GM18499 (cell line): Measurements from ENCODE around the gene PNPLA8.
"Not testable (repeated sequence)": the region's sequence is repeated elsewhere in the genome, so short reads cannot be mapped to it uniquely, and the experiment has no call there.

Source experiments
- ATAC-seq: cut with Tn5 transposase; IDR thresholded peaks from one replicate; pipeline ENCODE4 v1.9.1; 2021; ENCODE audit warnings: moderate number of reproducible peaks; ENCODE audit not compliant: insufficient read depth, unreplicated experiment

The PNPLA8 gene

DNA sequence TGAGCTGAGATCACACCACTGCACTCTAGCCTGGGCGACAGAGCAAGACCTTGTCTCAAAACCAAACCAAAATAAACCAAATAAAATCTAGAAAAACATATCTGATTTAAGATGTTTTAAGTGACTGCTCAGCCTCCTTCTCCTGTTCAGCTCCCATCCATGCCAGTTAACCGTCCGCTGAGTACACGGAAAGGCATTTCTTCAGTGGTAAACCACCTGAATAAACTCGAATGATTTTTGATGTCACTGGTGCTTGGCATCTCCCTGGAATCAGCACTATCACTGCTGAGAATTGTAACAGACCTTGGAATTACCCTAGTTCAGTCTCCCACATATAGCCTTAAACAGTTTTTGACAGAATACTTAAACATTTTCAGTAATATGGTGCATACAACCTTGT, 45.6 kb downstream of the PNPLA8 start:
- ATAC-seq = no peak

DNA sequence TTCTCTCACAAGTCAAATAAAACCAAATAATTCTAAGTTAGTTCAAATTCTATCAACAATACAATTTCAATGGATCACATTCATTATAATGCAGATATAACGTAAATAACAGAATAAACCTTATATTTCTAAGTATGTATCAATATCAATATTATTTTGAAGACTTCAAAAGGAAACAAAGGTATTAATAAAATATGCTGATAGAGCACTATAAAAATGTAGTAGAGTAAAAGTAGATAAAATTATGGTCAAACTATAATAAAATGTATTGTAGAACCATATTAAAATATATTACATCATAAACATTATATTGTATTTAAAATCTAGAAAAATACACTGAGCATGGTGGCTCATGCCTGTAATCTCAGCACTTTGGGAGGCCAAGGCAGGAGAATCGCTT, 46.2 kb downstream of the PNPLA8 start:
- no peak for ATAC-seq

DNA sequence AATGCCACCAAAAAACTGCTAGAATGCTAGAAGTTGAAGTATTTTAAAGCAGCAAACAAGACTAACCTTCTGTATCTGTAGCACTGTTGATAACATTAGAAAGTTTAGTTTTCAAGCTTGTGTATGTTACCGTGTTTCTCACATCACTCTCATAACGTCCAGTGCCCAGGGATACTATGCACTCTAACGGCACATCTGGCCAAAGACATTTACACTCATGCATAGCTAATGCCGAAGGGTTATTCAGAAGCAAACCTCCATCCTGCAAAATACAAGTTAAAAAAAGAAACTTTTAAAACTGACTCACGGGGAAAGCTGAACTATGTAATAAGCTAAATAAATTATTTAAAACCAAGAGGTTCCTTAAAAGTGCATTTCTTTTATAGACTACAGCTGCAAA, 46.8 kb downstream of the PNPLA8 start:
- ATAC-seq = no peak

GRCh38 chr7:108468246-108468645, 57.7 kb downstream of the PNPLA8 start:
- ATAC-seq = no peak

GRCh38 chr7:108467391-108467790, 58.5 kb downstream of the PNPLA8 start:
- no peak for ATAC-seq

DNA sequence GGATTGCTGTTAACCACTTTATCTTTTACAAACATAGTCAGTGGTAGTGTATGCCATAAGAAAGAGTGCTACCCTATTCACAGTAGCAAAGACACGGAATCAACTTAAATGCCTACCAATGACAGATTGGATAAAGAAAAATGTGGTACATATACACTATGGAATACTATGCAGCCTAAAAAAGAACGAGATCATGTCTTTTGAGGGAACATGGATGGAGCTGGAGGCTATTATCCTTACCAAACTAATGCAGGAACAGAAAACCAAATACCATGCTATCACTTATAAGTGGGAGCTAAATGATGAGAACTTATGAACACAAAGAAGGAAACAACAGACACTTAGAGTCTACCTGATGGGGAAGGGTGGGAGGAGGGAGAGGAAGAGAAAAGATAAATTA, 59.6 kb downstream of the PNPLA8 start:
- ATAC-seq = not testable (repeated sequence)

GRCh38 chr7:108464743-108465142, 61.2 kb downstream of the PNPLA8 start:
- ATAC-seq = no peak

DNA sequence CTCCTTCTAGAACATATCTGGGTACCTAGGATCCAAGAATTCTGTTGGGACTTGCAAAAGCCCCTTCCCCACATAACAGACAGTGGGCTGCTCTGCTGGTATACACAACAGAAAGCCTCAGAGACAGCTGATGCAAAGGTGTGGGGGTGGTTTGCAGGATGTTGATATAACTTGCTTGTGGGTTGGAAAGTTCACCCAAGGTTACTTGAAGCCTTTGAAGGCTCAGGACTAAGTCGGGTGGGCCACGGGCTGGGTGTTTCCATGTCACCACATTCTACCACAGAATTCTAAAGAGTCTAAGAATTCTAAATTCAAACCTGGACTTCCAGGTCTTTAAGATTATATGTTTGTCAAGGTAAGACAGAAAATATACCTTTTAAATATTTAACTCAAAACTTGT, 62.3 kb downstream of the PNPLA8 start:
- no peak for ATAC-seq

- ATAC-seq = no peak
These were observed 64.1 kb downstream of the PNPLA8 start for GRCh38 chr7:108461840-108462239.

- ATAC-seq = no peak
These were observed 65.0 kb downstream of the PNPLA8 start for GRCh38 chr7:108460964-108461363.

- no peak for ATAC-seq
These were observed 65.9 kb downstream of the PNPLA8 start for GRCh38 chr7:108459922-108460551.

GRCh38 chr7:108457871-108458270, 68.1 kb downstream of the PNPLA8 start:
- no peak for ATAC-seq

- ATAC-seq = no peak
These were observed 68.9 kb downstream of the PNPLA8 start for GRCh38 chr7:108456845-108457540.

DNA sequence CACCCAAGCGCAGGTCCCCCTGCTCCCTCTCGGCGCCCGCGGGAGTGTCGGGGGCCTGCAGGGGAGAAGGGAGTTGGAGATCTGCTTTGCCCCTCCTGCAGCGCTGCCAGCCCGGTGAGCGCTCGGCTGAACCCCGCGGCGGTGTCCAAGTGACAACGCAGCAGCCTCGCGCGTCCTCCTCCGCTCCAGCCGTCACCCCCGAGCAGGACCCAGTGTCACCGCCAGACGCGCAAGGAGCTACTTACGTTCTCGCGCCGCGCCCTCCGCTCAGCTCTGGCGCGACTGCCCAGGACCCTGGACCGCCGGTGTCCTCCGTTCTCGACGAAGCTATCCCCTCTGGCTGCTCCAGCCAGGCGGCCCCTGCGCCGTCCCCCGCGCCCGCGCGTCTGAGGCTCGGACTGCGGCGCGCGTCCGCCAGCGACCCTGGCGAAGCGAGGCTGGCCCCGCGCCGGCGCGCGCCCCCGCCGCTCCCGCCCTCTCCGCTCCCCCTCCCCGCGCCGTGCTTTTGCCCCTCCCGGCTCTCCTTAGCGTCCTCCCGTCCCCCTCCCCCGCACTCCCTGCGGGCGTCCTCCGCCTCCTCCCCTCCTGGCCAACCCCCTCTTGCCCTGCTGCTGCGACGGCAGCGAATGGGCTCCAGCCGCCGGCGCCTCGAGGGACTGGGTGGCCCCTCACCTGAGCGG, 69.8 kb downstream of the PNPLA8 start, which contains the start of gene NRCAM:
NRCAM (minus strand) TSS at position 439 of the 680 bp plus-strand sequence. CDS start 216,372 bp downstream, outside the sequence.
- ATAC-seq = no peak

GRCh38 chr7:108455551-108455997, 70.4 kb downstream of the PNPLA8 start:
- no peak for ATAC-seq

DNA sequence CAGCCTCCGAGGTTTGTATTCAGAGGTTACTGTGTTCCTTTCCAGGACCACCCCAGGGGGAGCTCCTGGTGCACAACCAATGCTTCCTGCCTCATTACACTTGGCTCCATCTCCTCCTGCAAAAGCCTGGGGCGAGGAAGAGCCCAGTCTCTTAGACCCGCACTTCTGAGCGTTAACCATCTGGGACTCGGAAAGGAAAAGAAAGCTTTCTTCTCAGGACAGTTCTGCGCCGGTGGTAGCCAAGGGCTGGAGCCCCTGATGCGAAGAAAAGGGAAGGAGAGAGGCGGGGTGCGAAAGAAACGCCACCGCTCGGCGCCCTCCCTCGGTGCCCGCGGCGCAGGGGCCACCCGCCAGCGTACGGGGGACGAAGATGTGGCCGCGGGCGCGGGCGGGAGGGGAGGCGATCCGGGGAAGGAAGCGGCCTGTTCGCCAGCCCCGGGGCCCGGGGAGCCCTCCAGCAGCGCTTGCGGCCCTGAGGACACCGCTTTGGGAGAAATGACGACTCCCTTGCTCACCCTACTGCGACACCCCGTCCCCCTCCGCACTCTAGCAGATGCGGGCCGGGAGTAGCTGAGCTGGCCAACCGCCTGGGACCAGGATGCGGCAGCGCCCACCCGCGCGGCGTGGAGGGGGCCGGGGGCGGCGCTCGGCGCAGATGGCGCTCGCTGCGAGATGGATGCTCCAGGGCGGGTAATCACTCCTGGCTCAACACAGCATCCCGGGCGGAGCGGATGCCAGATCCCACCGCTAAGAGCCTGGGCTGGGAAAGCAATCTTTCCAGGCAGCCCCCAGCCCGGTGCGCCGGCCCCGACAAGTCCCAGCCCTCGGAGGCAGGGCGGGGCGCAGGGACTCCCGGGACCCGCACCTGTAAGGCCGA, 71.0 kb downstream of the PNPLA8 start:
- no peak for ATAC-seq

DNA sequence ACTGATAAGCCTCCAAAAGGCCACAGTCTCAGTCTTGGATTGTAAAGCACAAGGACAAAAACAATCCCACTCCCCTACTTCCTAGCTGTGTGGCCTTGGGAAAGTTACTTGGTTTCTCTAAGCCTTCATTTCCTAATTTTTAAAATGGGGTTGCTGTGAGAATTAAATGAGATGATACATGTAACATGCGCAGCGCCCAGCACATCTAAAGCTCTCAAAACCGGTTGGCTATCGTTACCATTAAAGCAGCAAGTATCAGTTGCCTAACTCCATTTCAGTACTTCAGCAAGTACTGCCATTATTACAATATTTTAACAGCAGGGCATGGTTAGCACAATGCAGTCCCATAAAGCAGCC, 71.6 kb downstream of the PNPLA8 start:
- ATAC-seq = no peak

- ATAC-seq = no peak
These were observed 72.6 kb downstream of the PNPLA8 start for GRCh38 chr7:108453320-108453719.

- no peak for ATAC-seq
These were observed 73.2 kb downstream of the PNPLA8 start for GRCh38 chr7:108452707-108453106.

GRCh38 chr7:108451296-108451848, 74.6 kb downstream of the PNPLA8 start:
- ATAC-seq = no peak
